ENCODE data around the gene RAB31.

DNA sequence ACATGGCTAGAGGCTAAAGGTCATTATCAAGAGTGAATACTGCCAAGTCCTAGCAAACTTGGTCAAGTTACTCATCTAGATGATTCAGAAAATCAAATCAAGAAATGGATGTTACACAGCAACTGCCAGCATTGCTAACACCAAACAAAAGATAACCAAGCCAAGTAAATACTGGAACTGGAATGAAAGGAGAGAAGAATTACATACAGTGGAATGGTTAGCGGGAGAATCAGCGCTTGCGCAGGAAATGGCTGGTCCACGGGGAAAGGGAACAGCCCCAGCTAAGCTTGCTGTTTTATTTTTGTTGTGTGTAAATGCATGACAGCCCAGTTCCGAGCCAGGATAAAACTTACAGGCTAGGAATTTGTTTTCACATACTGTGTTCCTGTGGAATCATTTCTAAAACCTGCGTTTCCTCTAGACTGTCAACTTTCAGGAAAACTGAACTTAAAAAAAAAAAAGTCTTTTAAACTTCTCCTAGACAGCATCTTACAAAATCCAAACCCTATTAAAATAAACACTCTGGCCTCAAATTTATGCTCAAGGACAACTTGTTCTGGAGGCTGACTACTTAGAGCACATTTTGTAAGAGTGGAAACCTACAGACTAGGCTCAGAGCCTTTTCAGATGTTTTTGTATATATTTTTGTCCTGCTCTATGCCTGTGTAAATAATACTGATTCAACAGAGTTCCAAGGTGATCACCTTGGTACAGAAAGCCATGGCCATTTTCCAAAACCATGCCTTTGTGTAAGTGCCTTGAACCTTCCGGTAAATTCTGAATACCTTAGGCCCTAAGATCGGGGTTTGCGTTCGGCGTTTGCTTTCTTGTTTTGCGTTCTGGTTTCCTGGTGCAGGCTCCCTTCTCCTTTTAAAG lies 146.9 kb downstream of the RAB31 start:
- TF ChIP-seq, protein P1, sequence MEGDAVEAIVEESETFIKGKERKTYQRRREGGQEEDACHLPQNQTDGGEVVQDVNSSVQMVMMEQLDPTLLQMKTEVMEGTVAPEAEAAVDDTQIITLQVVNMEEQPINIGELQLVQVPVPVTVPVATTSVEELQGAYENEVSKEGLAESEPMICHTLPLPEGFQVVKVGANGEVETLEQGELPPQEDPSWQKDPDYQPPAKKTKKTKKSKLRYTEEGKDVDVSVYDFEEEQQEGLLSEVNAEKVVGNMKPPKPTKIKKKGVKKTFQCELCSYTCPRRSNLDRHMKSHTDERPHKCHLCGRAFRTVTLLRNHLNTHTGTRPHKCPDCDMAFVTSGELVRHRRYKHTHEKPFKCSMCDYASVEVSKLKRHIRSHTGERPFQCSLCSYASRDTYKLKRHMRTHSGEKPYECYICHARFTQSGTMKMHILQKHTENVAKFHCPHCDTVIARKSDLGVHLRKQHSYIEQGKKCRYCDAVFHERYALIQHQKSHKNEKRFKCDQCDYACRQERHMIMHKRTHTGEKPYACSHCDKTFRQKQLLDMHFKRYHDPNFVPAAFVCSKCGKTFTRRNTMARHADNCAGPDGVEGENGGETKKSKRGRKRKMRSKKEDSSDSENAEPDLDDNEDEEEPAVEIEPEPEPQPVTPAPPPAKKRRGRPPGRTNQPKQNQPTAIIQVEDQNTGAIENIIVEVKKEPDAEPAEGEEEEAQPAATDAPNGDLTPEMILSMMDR (IDR thresholded peaks at IDR 0.05; ENCODE audit: poor library complexity): no peak
- TF ChIP-seq EZH2phosphoT487 (IDR thresholded peaks at IDR 0.05; ENCODE audit: low read depth, severe bottlenecking, unreplicated experiment): no peak
- no peak for TF ChIP-seq EZH2 (IDR thresholded peaks at IDR 0.05; ENCODE audit: borderline replicate concordance)
